Middle frontal gyrus (tissue), 1 donor: Measurements from ENCODE around the gene LIX1L.

ENCODE experiments used
- DNase-seq: peaks from one replicate; pipeline ENCODE4 v3.0.0-alpha.2; 2015; ENCODE audit warnings: low spot score; ENCODE audit errors: extremely low spot score

LIX1L gene

GRCh38 chr1:145957443-145958319 is at the start of gene LIX1L:
Gene LIX1L, minus strand, starts transcription at chr1:145958017. Its CDS starts 90 bp downstream, at chr1:145957927.
- DNase-seq, result peak; percentile 97

- DNase-seq, result no peak
Observed at GRCh38 chr1:146001709-146002108, 43.9 kb upstream of the LIX1L start.

GRCh38 chr1:145999321-146000024 is 41.7 kb upstream of the LIX1L start:
- DNase-seq, result no peak

GRCh38 chr1:145997718-145998023 is 39.9 kb upstream of the LIX1L start:
- DNase-seq, result no peak

GRCh38 chr1:145997016-145997717 is 39.4 kb upstream of the LIX1L start:
- no peak for DNase-seq

- DNase-seq, result peak; percentile 96
Observed at GRCh38 chr1:145996433-145997015, 38.7 kb upstream of the LIX1L start, which contains the start of gene TXNIP. Gene TXNIP, minus strand, starts transcription at chr1:145996579. Its CDS starts 313 bp downstream, at chr1:145996266.

GRCh38 chr1:145995964-145996432 is 38.2 kb upstream of the LIX1L start:
- DNase-seq, result no peak

- DNase-seq, result no peak
Observed at GRCh38 chr1:145995148-145995881, 37.5 kb upstream of the LIX1L start.

- DNase-seq, result no peak
Observed at GRCh38 chr1:145994391-145995120, 36.7 kb upstream of the LIX1L start.

- no peak for DNase-seq
Observed at GRCh38 chr1:145993618-145994390, 36.0 kb upstream of the LIX1L start.

- DNase-seq, result no peak
Observed at GRCh38 chr1:145992958-145993617, 35.3 kb upstream of the LIX1L start.

- DNase-seq, result no peak
Observed at GRCh38 chr1:145992502-145992936, 34.7 kb upstream of the LIX1L start.

- no peak for DNase-seq
Observed at GRCh38 chr1:145991735-145992412, 34.1 kb upstream of the LIX1L start.

GRCh38 chr1:145990249-145990855 is 32.5 kb upstream of the LIX1L start:
- no peak for DNase-seq

- DNase-seq, result no peak
Observed at GRCh38 chr1:145988773-145989172, 31.0 kb upstream of the LIX1L start.

- no peak for DNase-seq
Observed at GRCh38 chr1:145987926-145988325, 30.1 kb upstream of the LIX1L start.

GRCh38 chr1:145986551-145986950 is 28.7 kb upstream of the LIX1L start:
- DNase-seq, result no peak
